NCI-H1417 (cell line): ENCODE results near the gene PARP4.
"Not testable (repeated sequence)": the region's sequence is repeated elsewhere in the genome, so short reads cannot be mapped to it uniquely, and the experiment has no call there.

Experiments
- DNase-seq, 3 experiments: peaks; one replicate each; lab custom pipeline; 2025; lab: John Stamatoyannopoulos, UW

Gene PARP4

GRCh38 chr13:24505756-24506155, 6.8 kb downstream of the PARP4 start:
- no peak for DNase-seq

GRCh38 chr13:24505256-24505655, 7.3 kb downstream of the PARP4 start:
- DNase-seq: no peak

- DNase-seq: no peak
Observed at GRCh38 chr13:24503379-24503696, 9.2 kb downstream of the PARP4 start.

GRCh38 chr13:24502533-24503378, 9.8 kb downstream of the PARP4 start:
- no peak for DNase-seq

- no peak for DNase-seq
Observed at GRCh38 chr13:24500977-24501376, 11.6 kb downstream of the PARP4 start.

- no peak for DNase-seq
Observed at GRCh38 chr13:24497742-24498141, 14.8 kb downstream of the PARP4 start.

- DNase-seq: not testable (repeated sequence)
Observed at GRCh38 chr13:24496295-24496694, 16.3 kb downstream of the PARP4 start.

GRCh38 chr13:24495151-24495729, 17.3 kb downstream of the PARP4 start:
- no peak for DNase-seq

- DNase-seq: no peak
Observed at GRCh38 chr13:24493356-24493755, 19.2 kb downstream of the PARP4 start.

GRCh38 chr13:24491845-24492244, 20.7 kb downstream of the PARP4 start:
- no peak for DNase-seq

GRCh38 chr13:24489721-24490120, 22.9 kb downstream of the PARP4 start:
- no peak for DNase-seq

GRCh38 chr13:24488092-24488491, 24.5 kb downstream of the PARP4 start:
- DNase-seq: not testable (repeated sequence)

GRCh38 chr13:24486017-24486657, 26.4 kb downstream of the PARP4 start:
- not testable (repeated sequence) for DNase-seq

GRCh38 chr13:24473686-24474085, 38.9 kb downstream of the PARP4 start:
- no peak for DNase-seq

GRCh38 chr13:24472129-24472528, 40.4 kb downstream of the PARP4 start:
- not testable (repeated sequence) for DNase-seq

- DNase-seq: no peak
Observed at GRCh38 chr13:24463078-24463477, 49.5 kb downstream of the PARP4 start.

GRCh38 chr13:24460256-24460655, 52.3 kb downstream of the PARP4 start:
- DNase-seq: no peak

- DNase-seq: no peak
Observed at GRCh38 chr13:24459726-24460125, 52.9 kb downstream of the PARP4 start.

- no peak for DNase-seq
Observed at GRCh38 chr13:24459234-24459633, 53.3 kb downstream of the PARP4 start.

GRCh38 chr13:24458736-24459135, 53.8 kb downstream of the PARP4 start:
- DNase-seq: no peak

- no peak for DNase-seq
Observed at GRCh38 chr13:24456396-24456795, 56.2 kb downstream of the PARP4 start.

GRCh38 chr13:24454056-24454455, 58.5 kb downstream of the PARP4 start:
- no peak for DNase-seq

GRCh38 chr13:24452044-24452443, 60.5 kb downstream of the PARP4 start:
- no peak for DNase-seq
